HEK293 (cell line): ENCODE data around the gene YAF2.

ENCODE experiments used
- CTCF ChIA-PET: fragments of 350-600 bp; formaldehyde crosslinking; extraction: SDS; loops from one replicate; lab custom pipeline; 2021; ENCODE audit warnings: antibody characterized with exemption; lab: Yijun Ruan, JAX
- POLR2A ChIA-PET: fragments of 300-600 bp; formaldehyde crosslinking; extraction: SDS; loops from one replicate; lab custom pipeline; 2020; ENCODE audit warnings: antibody characterized with exemption, inconsistent platforms; lab: Yijun Ruan, JAX
- H3K27ac ChIP-seq: fragments of 200-500 bp; sonication (Bioruptor generic); 2 replicates; pipeline ENCODE4 v1.5.1; 2014; ENCODE audit warnings: low read depth, low read length, control low read depth, inconsistent platforms; ENCODE audit errors: extremely low read depth
- H3K36me3 ChIP-seq, 2 experiments: fragments of 200-500 bp in 1 of 2; sonication (Bioruptor generic) in 1 of 2; 1 replicate in 1 of 2; 2 replicates in 1 of 2; pipeline ENCODE4 v1.5.1; 2014 to 2017; ENCODE audit warnings: inconsistent platforms in 2 of 2, low read length in 2 of 2; ENCODE audit not compliant: control insufficient read depth in 2 of 2, insufficient read depth in 1 of 2
- H3K4me1 ChIP-seq: fragments of 200-500 bp; sonication (Bioruptor generic); 2 replicates; pipeline ENCODE4 v1.5.1; 2014; ENCODE audit warnings: mild to moderate bottlenecking, low read length, inconsistent platforms; ENCODE audit not compliant: control insufficient read depth, insufficient read depth
- H3K4me3 ChIP-seq: 2 replicates; pipeline ENCODE4 v1.5.1; 2011; ENCODE audit warnings: low read depth, mild to moderate bottlenecking, control low read depth, low read length, moderate library complexity
- H3K9me3 ChIP-seq: fragments of 200-500 bp; sonication (Bioruptor generic); 2 replicates; pipeline ENCODE4 v1.5.1; 2014; ENCODE audit warnings: low read depth, low read length, inconsistent platforms; ENCODE audit not compliant: control insufficient read depth, insufficient read depth
- BCL11A ChIP-seq: fragments of 450-650 bp; formaldehyde crosslinking; IDR thresholded peaks from 2 replicates; pipeline ENCODE4 v1.5.1; 2016; ENCODE audit warnings: low read depth, missing biosample characterization, missing genetic modification characterization
- FEZF1 ChIP-seq: fragments of 450-650 bp; formaldehyde crosslinking; IDR thresholded peaks from 2 replicates; pipeline ENCODE4 v1.5.1; 2016; ENCODE audit warnings: missing biosample characterization, missing genetic modification characterization
- GLIS1 ChIP-seq: fragments of 450-650 bp; formaldehyde crosslinking; IDR thresholded peaks from 2 replicates; pipeline ENCODE4 v1.5.1; 2016; ENCODE audit warnings: missing biosample characterization, missing genetic modification characterization
- KLF10 ChIP-seq: fragments of 450-650 bp; IDR thresholded peaks from 2 replicates; pipeline ENCODE4 v1.5.1; 2018; ENCODE audit warnings: missing biosample characterization, mild to moderate bottlenecking, missing genetic modification characterization
- SCRT1 ChIP-seq: fragments of 450-650 bp; formaldehyde crosslinking; IDR thresholded peaks from 2 replicates; pipeline ENCODE4 v1.5.1; 2016; ENCODE audit warnings: missing biosample characterization, missing genetic modification characterization, borderline replicate concordance
- SP7 ChIP-seq: fragments of 450-650 bp; formaldehyde crosslinking; IDR thresholded peaks from 2 replicates; pipeline ENCODE4 v1.5.1; 2016; ENCODE audit warnings: missing biosample characterization, missing genetic modification characterization
- ZNF114 ChIP-seq: fragments of 450-650 bp; formaldehyde crosslinking; IDR thresholded peaks from 2 replicates; pipeline ENCODE4 v1.5.0; 2017; ENCODE audit warnings: missing biosample characterization, missing genetic modification characterization
- ZNF138 ChIP-seq: fragments of 450-650 bp; formaldehyde crosslinking; IDR thresholded peaks from 2 replicates; pipeline ENCODE4 v1.5.1; 2016; ENCODE audit warnings: missing biosample characterization, missing genetic modification characterization, borderline replicate concordance
- ZNF19 ChIP-seq: fragments of 450-650 bp; formaldehyde crosslinking; IDR thresholded peaks from 2 replicates; pipeline ENCODE4; 2016; ENCODE audit warnings: missing biosample characterization, missing genetic modification characterization, low read depth
- ZNF302 ChIP-seq: fragments of 450-650 bp; formaldehyde crosslinking; IDR thresholded peaks from 2 replicates; pipeline ENCODE4 v1.5.1; 2016; ENCODE audit warnings: missing biosample characterization, missing genetic modification characterization, low read depth
- ZNF341 ChIP-seq: fragments of 450-650 bp; formaldehyde crosslinking; IDR thresholded peaks from 2 replicates; pipeline ENCODE4; 2016; ENCODE audit warnings: low read depth, missing biosample characterization, missing genetic modification characterization
- ZNF37A ChIP-seq: fragments of 450-650 bp; IDR thresholded peaks from 2 replicates; pipeline ENCODE4 v1.5.1; 2018; ENCODE audit warnings: missing biosample characterization, missing genetic modification characterization
- ZNF394 ChIP-seq: fragments of 450-650 bp; formaldehyde crosslinking; IDR thresholded peaks from 2 replicates; pipeline ENCODE4 v1.5.1; 2016; ENCODE audit warnings: missing biosample characterization, missing genetic modification characterization, mild to moderate bottlenecking, moderate library complexity, borderline replicate concordance
- ZNF501 ChIP-seq: fragments of 450-650 bp; formaldehyde crosslinking; IDR thresholded peaks from 2 replicates; pipeline ENCODE4 v1.5.1; 2016; ENCODE audit warnings: missing biosample characterization, missing genetic modification characterization
- ZNF514 ChIP-seq: fragments of 450-650 bp; formaldehyde crosslinking; IDR thresholded peaks from 2 replicates; pipeline ENCODE4 v1.5.1; 2016; ENCODE audit warnings: missing biosample characterization, missing genetic modification characterization
- ZNF529 ChIP-seq: fragments of 450-650 bp; formaldehyde crosslinking; IDR thresholded peaks from 2 replicates; pipeline ENCODE4 v1.5.1; 2017; ENCODE audit warnings: missing genetic modification characterization, missing biosample characterization; ENCODE audit not compliant: insufficient replicate concordance
- ZNF544 ChIP-seq: fragments of 450-650 bp; formaldehyde crosslinking; IDR thresholded peaks from 2 replicates; pipeline ENCODE4 v1.5.0; 2017; ENCODE audit warnings: missing biosample characterization, missing genetic modification characterization
- ZNF585B ChIP-seq: fragments of 450-650 bp; formaldehyde crosslinking; IDR thresholded peaks from 2 replicates; pipeline ENCODE4 v1.5.1; 2016; ENCODE audit warnings: missing biosample characterization, missing genetic modification characterization
- ZNF610 ChIP-seq: fragments of 450-650 bp; formaldehyde crosslinking; IDR thresholded peaks from 2 replicates; pipeline ENCODE4 v1.5.1; 2016; ENCODE audit warnings: missing biosample characterization, missing genetic modification characterization, borderline replicate concordance
- ZNF701 ChIP-seq: fragments of 450-650 bp; formaldehyde crosslinking; IDR thresholded peaks from 2 replicates; pipeline ENCODE4 v1.5.1; 2016; ENCODE audit warnings: missing biosample characterization, missing genetic modification characterization
- ZSCAN18 ChIP-seq: fragments of 450-650 bp; formaldehyde crosslinking; IDR thresholded peaks from 2 replicates; pipeline ENCODE4 v1.5.1; 2016; ENCODE audit warnings: missing biosample characterization, missing genetic modification characterization
- TF ChIP-seq, protein P1 (sequence below): fragments of 450-650 bp; formaldehyde crosslinking; IDR thresholded peaks from 2 replicates; pipeline ENCODE4 v1.5.1; 2016; ENCODE audit warnings: missing biosample characterization, missing genetic modification characterization
- TF ChIP-seq, protein P2 (sequence below): fragments of 450-650 bp; formaldehyde crosslinking; IDR thresholded peaks from 2 replicates; pipeline ENCODE4 v1.5.1; 2016; ENCODE audit warnings: missing biosample characterization, missing genetic modification characterization
- TF ChIP-seq, protein P3 (sequence below): fragments of 450-650 bp; formaldehyde crosslinking; IDR thresholded peaks from 2 replicates; pipeline ENCODE4 v1.5.1; 2016; ENCODE audit warnings: missing biosample characterization, missing genetic modification characterization
- TF ChIP-seq, protein P4 (sequence below): fragments of 450-650 bp; formaldehyde crosslinking; IDR thresholded peaks from 2 replicates; pipeline ENCODE4 v1.5.0; 2017; ENCODE audit warnings: missing biosample characterization, missing genetic modification characterization, borderline replicate concordance

Gene YAF2

GRCh38 chr12:42213023-42213422 lies 25.0 kb downstream of the YAF2 start (continued):
- TF ChIP-seq ZNF341 (no peak), ZNF529 (no peak), BCL11A (tag by site-specific recombination) (no peak), ZNF19 (tag by site-specific recombination) (no peak), SCRT1 (tag by site-specific recombination) (no peak), GLIS1 (peak; percentile 12; the same call in 1 of the 2 replicates), SP7 (tag by site-specific recombination) (no peak), ZNF37A (tag by site-specific recombination) (no peak)
- TF ChIP-seq, protein P1, sequence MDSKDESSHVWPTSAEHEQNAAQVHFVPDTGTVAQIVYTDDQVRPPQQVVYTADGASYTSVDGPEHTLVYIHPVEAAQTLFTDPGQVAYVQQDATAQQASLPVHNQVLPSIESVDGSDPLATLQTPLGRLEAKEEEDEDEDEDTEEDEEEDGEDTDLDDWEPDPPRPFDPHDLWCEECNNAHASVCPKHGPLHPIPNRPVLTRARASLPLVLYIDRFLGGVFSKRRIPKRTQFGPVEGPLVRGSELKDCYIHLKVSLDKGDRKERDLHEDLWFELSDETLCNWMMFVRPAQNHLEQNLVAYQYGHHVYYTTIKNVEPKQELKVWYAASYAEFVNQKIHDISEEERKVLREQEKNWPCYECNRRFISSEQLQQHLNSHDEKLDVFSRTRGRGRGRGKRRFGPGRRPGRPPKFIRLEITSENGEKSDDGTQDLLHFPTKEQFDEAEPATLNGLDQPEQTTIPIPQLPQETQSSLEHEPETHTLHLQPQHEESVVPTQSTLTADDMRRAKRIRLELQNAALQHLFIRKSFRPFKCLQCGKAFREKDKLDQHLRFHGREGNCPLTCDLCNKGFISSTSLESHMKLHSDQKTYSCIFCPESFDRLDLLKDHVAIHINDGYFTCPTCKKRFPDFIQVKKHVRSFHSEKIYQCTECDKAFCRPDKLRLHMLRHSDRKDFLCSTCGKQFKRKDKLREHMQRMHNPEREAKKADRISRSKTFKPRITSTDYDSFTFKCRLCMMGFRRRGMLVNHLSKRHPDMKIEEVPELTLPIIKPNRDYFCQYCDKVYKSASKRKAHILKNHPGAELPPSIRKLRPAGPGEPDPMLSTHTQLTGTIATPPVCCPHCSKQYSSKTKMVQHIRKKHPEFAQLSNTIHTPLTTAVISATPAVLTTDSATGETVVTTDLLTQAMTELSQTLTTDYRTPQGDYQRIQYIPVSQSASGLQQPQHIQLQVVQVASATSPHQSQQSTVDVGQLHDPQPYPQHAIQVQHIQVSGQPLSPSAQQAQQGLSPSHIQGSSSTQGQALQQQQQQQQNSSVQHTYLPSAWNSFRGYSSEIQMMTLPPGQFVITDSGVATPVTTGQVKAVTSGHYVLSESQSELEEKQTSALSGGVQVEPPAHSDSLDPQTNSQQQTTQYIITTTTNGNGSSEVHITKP: peak; percentile 76

DNA sequence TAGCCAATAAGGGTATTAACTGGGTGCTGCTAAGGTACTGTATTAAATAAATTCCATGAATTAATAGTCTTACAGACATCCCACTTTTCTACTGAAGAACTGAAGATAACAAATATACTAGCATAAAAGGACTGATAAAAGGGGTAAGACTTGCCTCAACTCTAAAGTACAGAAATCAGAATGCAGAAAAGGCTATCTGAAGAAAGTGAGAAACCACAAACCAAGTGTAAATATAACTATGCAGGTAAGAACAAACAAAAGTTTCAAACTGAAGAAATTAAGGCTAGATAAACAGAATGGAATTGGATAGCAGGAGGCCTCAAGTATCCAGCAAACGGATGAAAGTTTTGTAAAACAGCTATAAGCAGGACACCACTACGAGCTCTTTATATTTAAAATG lies 29.5 kb downstream of the YAF2 start:
- Histone ChIP-seq H3K4me3 (no peak overlapping the region), H3K27ac (no peak overlapping the region), H3K9me3 (no peaks in the 10 kb centered on the region), H3K4me1 (peaks cover 9% of the 10 kb centered on the region), H3K36me3 (peaks cover 9 to 19% of the 10 kb centered on the region in 2 experiments)
- POLR2A ChIA-PET: no interaction called here
- no peak for TF ChIP-seq ZNF501 (tag by site-specific recombination)
- TF ChIP-seq FEZF1: no peak
- TF ChIP-seq KLF10 (tag by site-specific recombination): no peak
- TF ChIP-seq, protein P2, sequence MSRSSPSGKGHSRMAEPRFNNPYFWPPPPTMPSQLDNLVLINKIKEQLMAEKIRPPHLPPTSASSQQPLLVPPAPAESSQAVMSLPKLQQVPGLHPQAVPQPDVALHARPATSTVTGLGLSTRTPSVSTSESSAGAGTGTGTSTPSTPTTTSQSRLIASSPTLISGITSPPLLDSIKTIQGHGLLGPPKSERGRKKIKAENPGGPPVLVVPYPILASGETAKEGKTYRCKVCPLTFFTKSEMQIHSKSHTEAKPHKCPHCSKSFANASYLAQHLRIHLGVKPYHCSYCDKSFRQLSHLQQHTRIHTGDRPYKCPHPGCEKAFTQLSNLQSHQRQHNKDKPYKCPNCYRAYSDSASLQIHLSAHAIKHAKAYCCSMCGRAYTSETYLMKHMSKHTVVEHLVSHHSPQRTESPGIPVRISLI (tag by site-specific recombination): no peak
- TF ChIP-seq SP7 (tag by site-specific recombination): no peak
- TF ChIP-seq, protein P3, sequence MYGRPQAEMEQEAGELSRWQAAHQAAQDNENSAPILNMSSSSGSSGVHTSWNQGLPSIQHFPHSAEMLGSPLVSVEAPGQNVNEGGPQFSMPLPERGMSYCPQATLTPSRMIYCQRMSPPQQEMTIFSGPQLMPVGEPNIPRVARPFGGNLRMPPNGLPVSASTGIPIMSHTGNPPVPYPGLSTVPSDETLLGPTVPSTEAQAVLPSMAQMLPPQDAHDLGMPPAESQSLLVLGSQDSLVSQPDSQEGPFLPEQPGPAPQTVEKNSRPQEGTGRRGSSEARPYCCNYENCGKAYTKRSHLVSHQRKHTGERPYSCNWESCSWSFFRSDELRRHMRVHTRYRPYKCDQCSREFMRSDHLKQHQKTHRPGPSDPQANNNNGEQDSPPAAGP (tag by site-specific recombination): no peak
- TF ChIP-seq ZNF544: no peak
- CTCF ChIA-PET: interaction anchor here (0.6 to 0.8 kb wide), 2 partner anchors 63 to 458 kb away, joined by 3 read pairs; no protein-coding TSS in a partner anchor

GRCh38 chr12:42204819-42205218 lies 33.2 kb downstream of the YAF2 start:
- ChIA-PET POLR2A (no interaction called here), CTCF (interaction anchor here (0.6 kb wide), 1 partner anchor 12 kb away, joined by 4 read pairs; no protein-coding TSS in a partner anchor)
- H3K36me3 ChIP-seq: peaks cover 3 to 13% of the 10 kb centered on the region in 2 experiments

More at GRCh38 chr12:42204819-42205218, 33.2 kb downstream of the YAF2 start:
- Histone ChIP-seq H3K27ac (no peak overlapping the region), H3K4me3 (no peak overlapping the region), H3K9me3 (no peaks in the 10 kb centered on the region), H3K4me1 (peaks cover 3% of the 10 kb centered on the region; the same call in 1 of the 2 replicates)
- TF ChIP-seq ZSCAN18 (tag by site-specific recombination): no peak
- TF ChIP-seq ZNF302: no peak
- TF ChIP-seq ZNF701 (tag by site-specific recombination): no peak
- TF ChIP-seq ZNF114: no peak
- no peak for TF ChIP-seq ZNF394 (tag by site-specific recombination)
- no peak for TF ChIP-seq ZNF585B (tag by site-specific recombination)
- TF ChIP-seq, protein P4, sequence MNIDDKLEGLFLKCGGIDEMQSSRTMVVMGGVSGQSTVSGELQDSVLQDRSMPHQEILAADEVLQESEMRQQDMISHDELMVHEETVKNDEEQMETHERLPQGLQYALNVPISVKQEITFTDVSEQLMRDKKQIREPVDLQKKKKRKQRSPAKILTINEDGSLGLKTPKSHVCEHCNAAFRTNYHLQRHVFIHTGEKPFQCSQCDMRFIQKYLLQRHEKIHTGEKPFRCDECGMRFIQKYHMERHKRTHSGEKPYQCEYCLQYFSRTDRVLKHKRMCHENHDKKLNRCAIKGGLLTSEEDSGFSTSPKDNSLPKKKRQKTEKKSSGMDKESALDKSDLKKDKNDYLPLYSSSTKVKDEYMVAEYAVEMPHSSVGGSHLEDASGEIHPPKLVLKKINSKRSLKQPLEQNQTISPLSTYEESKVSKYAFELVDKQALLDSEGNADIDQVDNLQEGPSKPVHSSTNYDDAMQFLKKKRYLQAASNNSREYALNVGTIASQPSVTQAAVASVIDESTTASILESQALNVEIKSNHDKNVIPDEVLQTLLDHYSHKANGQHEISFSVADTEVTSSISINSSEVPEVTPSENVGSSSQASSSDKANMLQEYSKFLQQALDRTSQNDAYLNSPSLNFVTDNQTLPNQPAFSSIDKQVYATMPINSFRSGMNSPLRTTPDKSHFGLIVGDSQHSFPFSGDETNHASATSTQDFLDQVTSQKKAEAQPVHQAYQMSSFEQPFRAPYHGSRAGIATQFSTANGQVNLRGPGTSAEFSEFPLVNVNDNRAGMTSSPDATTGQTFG: no peak
- TF ChIP-seq ZNF610 (tag by site-specific recombination): no peak
- no peak for TF ChIP-seq ZNF514
- no peak for TF ChIP-seq ZNF138
